IPS DF 6.9 (cell line): ENCODE measurements around the gene SPTBN1.

ENCODE experiments used
- DNase-seq: peaks from one replicate; pipeline ENCODE4 v3.0.0-alpha.2; 2013; ENCODE audit warnings: low read depth, low spot score
- H3K27ac ChIP-seq: one replicate; pipeline ENCODE4 v1.5.1; 2013; ENCODE audit warnings: low read length, control low read depth
- H3K27me3 ChIP-seq: 2 replicates; pipeline ENCODE4 v1.6.1; 2013; ENCODE audit warnings: mild to moderate bottlenecking, low read length; ENCODE audit not compliant: control insufficient read depth, insufficient read depth
- H3K36me3 ChIP-seq: 2 replicates; pipeline ENCODE4 v1.6.1; 2013; ENCODE audit warnings: low read length; ENCODE audit not compliant: control insufficient read depth, insufficient read depth
- H3K4me1 ChIP-seq: 2 replicates; pipeline ENCODE4 v1.6.1; 2013; ENCODE audit warnings: low read length; ENCODE audit not compliant: control insufficient read depth, insufficient read depth
- H3K4me3 ChIP-seq: 2 replicates; pipeline ENCODE4 v1.5.1; 2013; ENCODE audit warnings: mild to moderate bottlenecking, low read length
- H3K9me3 ChIP-seq: 2 replicates; pipeline ENCODE4 v1.6.1; 2013; ENCODE audit warnings: low read length, inconsistent platforms; ENCODE audit not compliant: control insufficient read depth, insufficient read depth
- WGBS: extraction: QIAGEN DNeasy Blood & Tissue Kit; methylation state at CpG from one replicate; pipeline ENCODE4 v1.1.7; 2013; ENCODE audit warnings: mixed read lengths, missing lambda C conversion rate; ENCODE audit not compliant: insufficient read length, insufficient coverage; 5-methylcytosine and 5-hydroxymethylcytosine counted together

SPTBN1 gene

DNA sequence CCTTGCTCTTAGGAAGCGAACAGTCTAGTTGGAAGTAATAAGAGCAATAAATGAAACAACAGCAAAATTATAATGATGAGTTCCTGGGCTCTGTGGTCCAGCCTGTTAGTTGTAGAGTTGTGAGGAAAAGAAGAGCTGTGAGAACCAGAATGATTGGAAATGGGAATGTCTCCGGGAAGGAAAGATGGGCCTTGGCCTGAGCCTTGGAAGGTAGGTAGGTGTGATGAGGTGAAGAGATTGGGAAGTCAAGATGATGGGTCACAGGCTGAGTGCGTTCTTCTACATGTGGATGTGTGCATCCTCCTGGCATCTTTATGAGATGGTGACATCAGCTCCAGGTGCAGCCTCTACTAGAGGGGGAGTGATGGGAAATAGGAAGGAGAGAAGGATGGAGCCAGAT, 152.1 kb downstream of the SPTBN1 start:
- Histone ChIP-seq H3K4me3 (no peak overlapping the region), H3K27ac (no peak overlapping the region), H3K9me3 (no peaks in the 10 kb centered on the region), H3K4me1 (peaks cover 1% of the 10 kb centered on the region; the same call in 1 of the 2 replicates), H3K27me3 (no peaks in the 10 kb centered on the region), H3K36me3 (0 out of 2 replicates have a peak, but pooled peaks cover 4% of the 10 kb centered on the region)
- WGBS, result no CpG with 5 or more reads among the region's 3 CpGs
- DNase-seq, result no peak

DNA sequence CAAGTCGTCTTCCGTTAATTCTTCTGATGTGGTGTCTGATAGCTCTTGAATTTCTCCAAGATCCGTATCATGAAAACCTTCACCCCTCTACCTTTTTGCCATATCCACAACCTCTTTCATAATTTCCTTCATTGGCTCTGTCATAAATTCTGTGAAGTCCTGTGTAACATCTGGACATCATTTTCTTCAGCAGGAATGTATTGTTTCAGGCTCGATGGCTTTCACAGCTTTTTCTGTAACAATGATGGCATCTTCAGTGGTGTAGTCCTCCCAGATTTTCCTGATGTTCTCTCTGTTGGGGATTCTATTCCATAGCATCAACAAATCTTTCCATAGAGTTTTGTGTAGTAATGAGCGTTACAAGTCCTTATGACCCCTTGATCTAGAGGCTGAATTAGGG, 153.1 kb downstream of the SPTBN1 start:
- Histone ChIP-seq H3K27ac (no peak overlapping the region), H3K9me3 (no peaks in the 10 kb centered on the region), H3K27me3 (no peaks in the 10 kb centered on the region), H3K4me1 (peaks cover 1% of the 10 kb centered on the region; the same call in 1 of the 2 replicates), H3K36me3 (0 out of 2 replicates have a peak, but pooled peaks cover 4% of the 10 kb centered on the region), H3K4me3 (no peak overlapping the region)
- DNase-seq, result no peak
- no CpG with 5 or more reads among the region's 5 CpGs for WGBS

DNA sequence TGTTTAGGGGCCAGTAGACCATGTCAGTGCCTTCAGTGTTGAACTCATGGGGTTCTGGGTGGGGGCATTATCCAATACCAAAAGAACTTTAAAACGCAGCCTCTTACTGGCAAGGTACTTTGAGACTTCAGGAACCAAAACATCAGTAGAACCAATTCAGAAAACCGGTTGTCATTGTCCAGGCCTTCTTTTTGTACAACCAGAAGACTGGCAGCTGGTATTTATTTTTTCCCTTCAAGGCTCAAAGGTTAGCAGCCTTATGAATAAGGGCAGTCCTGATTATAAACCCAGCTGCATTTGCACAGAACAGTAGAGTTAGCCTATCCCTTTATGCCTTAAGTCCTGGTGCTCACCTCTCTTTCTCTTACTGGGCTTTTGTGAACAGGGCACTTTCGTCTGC, 153.5 kb downstream of the SPTBN1 start:
- no peak overlapping the region for H3K4me3 ChIP-seq
- no peaks in the 10 kb centered on the region for H3K27me3 ChIP-seq
- WGBS, result no CpG with 5 or more reads among the region's 3 CpGs
- no peaks in the 10 kb centered on the region for H3K9me3 ChIP-seq
- peaks cover 1% of the 10 kb centered on the region; the same call in 1 of the 2 replicates for H3K4me1 ChIP-seq
- H3K36me3 ChIP-seq, result 0 out of 2 replicates have a peak, but pooled peaks cover 4% of the 10 kb centered on the region
- no peak for DNase-seq
- H3K27ac ChIP-seq, result no peak overlapping the region

DNA sequence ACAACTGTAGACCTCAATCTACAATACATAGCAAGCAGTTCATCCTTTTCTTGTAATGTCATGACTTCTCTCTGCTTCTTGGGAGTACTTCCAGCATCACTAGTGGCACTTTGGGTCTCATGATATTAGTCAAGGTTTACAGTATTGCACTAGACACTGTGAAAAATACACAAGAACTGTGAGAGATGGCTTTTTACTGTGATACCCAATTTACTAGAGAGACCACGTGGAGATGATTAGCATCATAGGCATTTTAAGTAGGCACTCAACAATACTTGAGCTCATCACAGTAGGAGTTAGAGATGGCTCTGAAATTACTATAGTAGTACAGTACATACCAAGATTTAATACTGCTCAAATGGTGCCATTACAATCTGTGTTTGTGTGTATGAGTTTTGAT, 154.6 kb downstream of the SPTBN1 start:
- WGBS, result no CpG with 5 or more reads among the region's 1 CpG
- Histone ChIP-seq H3K27me3 (no peaks in the 10 kb centered on the region), H3K9me3 (no peaks in the 10 kb centered on the region), H3K4me1 (no peaks in the 10 kb centered on the region; the same call in 1 of the 2 replicates), H3K36me3 (peaks cover 4% of the 10 kb centered on the region; the same call in 1 of the 2 replicates), H3K4me3 (no peak overlapping the region), H3K27ac (no peak overlapping the region)
- no peak for DNase-seq

DNA sequence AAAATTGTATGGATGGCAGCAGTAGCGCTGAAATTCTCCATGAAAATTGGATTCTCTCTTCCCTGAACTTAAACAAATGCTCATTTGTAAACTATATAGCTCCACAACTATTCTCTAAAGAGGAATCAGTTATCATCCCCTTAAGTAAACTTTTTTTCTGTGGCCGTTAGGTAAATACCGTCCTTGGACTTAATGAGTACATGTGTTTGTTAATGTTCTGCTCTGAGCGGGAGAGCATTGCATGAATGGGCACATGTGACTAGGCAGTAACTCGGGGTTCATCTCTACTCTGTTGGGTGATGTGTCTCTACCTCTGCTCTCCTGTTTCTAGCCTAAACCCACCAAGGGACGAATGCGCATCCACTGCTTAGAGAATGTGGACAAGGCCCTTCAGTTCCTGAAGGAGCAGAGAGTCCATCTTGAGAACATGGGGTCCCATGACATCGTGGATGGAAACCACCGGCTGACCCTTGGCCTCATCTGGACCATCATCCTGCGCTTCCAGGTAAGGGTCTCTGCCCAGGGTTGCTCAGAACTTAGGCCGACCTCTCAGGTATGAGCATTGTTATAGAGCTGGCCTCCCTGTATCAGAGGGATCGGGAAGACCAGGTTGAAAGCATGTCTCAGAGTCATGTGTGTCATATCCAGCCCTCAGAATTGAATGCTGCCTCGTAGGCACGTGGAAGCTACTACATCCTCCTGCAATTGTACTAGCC, 155.9 kb downstream of the SPTBN1 start:
- Histone ChIP-seq H3K4me3 (no peak overlapping the region), H3K27me3 (no peaks in the 10 kb centered on the region), H3K27ac (no peak overlapping the region), H3K36me3 (peaks cover 4% of the 10 kb centered on the region; the same call in 1 of the 2 replicates), H3K4me1 (no peaks in the 10 kb centered on the region; the same call in 1 of the 2 replicates), H3K9me3 (no peaks in the 10 kb centered on the region)
- no CpG with 5 or more reads among the region's 14 CpGs for WGBS
- no peak for DNase-seq

DNA sequence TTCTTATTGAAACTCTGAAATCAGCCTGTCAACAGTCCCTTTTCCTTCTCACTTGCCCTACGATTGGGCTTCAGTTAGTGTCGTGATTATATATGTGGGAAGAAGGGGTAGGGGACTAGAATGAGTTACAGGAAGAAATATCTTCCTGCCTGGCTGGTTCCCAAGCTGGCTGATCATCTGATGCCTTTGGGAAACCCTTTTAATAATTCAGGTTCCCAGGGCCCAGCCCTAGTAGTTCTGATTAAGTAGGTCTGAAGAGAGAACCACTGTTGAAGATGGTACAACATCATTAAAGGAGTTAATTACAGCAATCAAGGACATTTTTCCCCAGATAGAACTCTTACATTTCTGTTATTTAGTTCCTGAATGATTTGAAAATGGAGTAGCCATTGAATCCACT, 157.3 kb downstream of the SPTBN1 start:
- no CpG with 5 or more reads among the region's 2 CpGs for WGBS
- no peak for DNase-seq
- H3K4me3 ChIP-seq, result no peak overlapping the region
- H3K36me3 ChIP-seq, result peaks cover 12% of the 10 kb centered on the region; the same call in 1 of the 2 replicates
- H3K9me3 ChIP-seq, result no peaks in the 10 kb centered on the region
- H3K4me1 ChIP-seq, result no peaks in the 10 kb centered on the region; the same call in 1 of the 2 replicates
- H3K27me3 ChIP-seq, result no peaks in the 10 kb centered on the region
- H3K27ac ChIP-seq, result no peak overlapping the region

DNA sequence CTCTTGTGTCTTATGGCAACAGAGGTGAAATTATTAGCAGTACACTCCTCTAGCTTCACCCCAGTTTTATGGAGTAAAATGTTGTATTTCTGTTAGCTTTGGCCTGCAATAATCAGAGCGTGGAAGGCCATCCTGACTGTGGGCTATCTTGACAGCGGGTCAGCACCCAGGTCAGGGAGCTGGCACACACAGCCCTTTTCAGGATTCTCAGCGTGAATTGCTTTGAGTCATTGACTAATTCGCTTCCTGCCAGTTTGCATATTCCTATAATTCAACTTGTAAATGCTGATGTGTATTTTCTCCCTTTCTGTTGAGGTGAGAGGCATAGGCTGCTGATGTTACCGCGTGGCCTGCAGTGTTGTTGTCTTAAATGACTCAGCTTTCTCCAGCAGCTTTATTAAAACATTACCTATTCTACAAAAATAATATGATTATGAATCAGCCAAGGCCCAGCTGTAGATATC, 157.7 kb downstream of the SPTBN1 start:
- H3K4me3 ChIP-seq, result no peak overlapping the region
- no peak for DNase-seq
- no peak overlapping the region for H3K27ac ChIP-seq
- H3K36me3 ChIP-seq, result peaks cover 15% of the 10 kb centered on the region; the same call in 1 of the 2 replicates
- no peaks in the 10 kb centered on the region for H3K27me3 ChIP-seq
- H3K4me1 ChIP-seq, result no peaks in the 10 kb centered on the region; the same call in 1 of the 2 replicates
- WGBS, result no CpG with 5 or more reads among the region's 6 CpGs
- H3K9me3 ChIP-seq, result no peaks in the 10 kb centered on the region

DNA sequence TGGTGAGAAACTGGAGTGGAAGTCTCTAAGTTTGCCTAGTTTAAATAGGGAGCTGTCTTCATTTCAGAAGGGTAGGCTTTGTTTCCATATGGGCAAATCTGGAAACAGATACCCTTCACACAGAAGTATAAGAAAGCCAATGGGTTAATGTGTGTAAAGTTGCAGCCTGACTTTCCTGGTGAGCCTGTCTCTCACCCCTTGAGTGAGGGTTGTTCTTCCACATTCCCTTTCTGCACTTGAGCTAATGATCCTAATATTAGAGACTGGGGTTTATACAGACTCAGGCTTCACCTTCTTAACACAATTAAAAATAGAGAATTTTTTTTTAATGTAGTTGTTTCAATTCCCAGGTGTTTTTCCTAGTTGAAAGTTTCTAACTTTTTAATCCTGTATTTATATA, 158.7 kb downstream of the SPTBN1 start:
- H3K9me3 ChIP-seq, result no peaks in the 10 kb centered on the region
- no peaks in the 10 kb centered on the region for H3K27me3 ChIP-seq
- H3K4me1 ChIP-seq, result no peaks in the 10 kb centered on the region; the same call in 1 of the 2 replicates
- peaks cover 17% of the 10 kb centered on the region; the same call in 1 of the 2 replicates for H3K36me3 ChIP-seq
- no peak overlapping the region for H3K27ac ChIP-seq
- H3K4me3 ChIP-seq, result no peak overlapping the region
- no peak for DNase-seq

DNA sequence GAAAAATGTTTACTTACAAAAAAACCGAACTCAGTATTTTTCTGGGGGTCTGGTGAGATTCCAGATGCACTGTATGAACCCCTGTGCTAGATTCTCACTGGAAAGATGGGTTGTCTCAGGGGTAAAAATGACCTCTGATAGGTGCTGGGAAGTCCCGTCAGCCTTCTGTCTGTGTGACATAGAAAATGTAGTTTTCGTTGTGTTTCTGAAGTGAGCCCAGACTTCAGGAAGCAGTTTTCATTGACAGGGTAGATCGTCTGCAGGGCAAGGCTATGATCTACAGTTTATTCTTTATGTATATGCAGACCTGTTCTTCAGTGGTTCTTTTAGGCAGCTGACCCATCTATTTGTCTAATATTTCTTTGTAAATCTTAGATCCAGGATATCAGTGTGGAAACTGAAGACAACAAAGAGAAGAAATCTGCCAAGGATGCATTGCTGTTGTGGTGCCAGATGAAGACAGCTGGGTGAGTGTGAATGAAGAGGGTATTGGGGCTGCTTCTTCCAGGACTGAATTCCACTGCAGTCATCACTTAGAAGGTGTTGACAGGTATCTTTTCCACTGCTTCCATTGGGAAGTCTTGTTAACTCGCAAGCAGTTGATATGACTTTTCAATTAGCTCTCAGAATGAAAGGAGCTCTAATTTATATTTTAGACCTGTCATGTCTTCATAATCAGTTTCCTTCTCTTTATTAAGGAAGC, 159.9 kb downstream of the SPTBN1 start:
- no peak overlapping the region for H3K4me3 ChIP-seq
- H3K27ac ChIP-seq, result no peak overlapping the region
- no CpG with 5 or more reads among the region's 5 CpGs for WGBS
- H3K9me3 ChIP-seq, result no peaks in the 10 kb centered on the region
- H3K4me1 ChIP-seq, result no peaks in the 10 kb centered on the region
- H3K36me3 ChIP-seq, result peaks cover 17% of the 10 kb centered on the region; the same call in 1 of the 2 replicates
- DNase-seq, result no peak
- no peaks in the 10 kb centered on the region for H3K27me3 ChIP-seq

DNA sequence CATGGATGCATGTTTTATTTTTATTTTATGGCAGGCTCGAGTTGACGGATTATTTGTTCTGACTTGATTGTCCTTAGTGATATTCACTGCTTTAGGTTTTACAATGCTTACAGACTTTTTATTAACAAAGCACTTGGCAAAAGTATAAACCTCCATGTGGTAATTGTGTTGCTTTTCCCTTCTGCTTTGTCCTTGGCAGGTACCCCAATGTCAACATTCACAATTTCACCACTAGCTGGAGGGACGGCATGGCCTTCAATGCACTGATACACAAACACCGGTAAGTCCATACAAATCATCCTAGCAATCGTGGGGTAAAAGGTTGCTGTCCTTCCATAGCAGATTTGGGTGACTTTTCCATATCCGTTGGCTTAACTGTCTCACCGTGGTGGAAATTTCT, 161.3 kb downstream of the SPTBN1 start:
- H3K27me3 ChIP-seq, result no peaks in the 10 kb centered on the region
- DNase-seq, result no peak
- no peak overlapping the region for H3K4me3 ChIP-seq
- H3K36me3 ChIP-seq, result peaks cover 20% of the 10 kb centered on the region; the same call in 1 of the 2 replicates
- WGBS, result no CpG with 5 or more reads among the region's 7 CpGs
- H3K9me3 ChIP-seq, result no peaks in the 10 kb centered on the region
- H3K27ac ChIP-seq, result no peak overlapping the region
- no peaks in the 10 kb centered on the region for H3K4me1 ChIP-seq
